K562 (cell line): Measurements from ENCODE around the gene TTC13. TPM values are rescaled to one million over a fixed set of nuclear protein-coding genes. Genes with fewer than 3 reads are reported as not detected.

Source experiments
- ATAC-seq: fragments of 200-7000 bp; cut with Tn5 transposase; 3 replicates; pipeline ENCODE4 v1.9.1; 2020; ENCODE audit warnings: moderate library complexity
- BruUV-seq: library from RNA; stranded (reverse); fragments of 400-500 nt; replicated peaks from 2 replicates; lab custom pipeline; 2021; lab: Mats Ljungman, UMichigan
- CTCF ChIA-PET: fragments of 300-600 bp; formaldehyde crosslinking; extraction: SDS; loops from one replicate; lab custom pipeline; 2021; ENCODE audit warnings: low intra/inter-chr PET ratio; lab: Yijun Ruan, JAX
- POLR2A ChIA-PET: fragments of 300-600, 350-650 bp; sonication (Branson Sonifier 250); formaldehyde crosslinking; extraction: SDS; loops from one replicate; lab custom pipeline; 2021; ENCODE audit warnings: antibody characterized with exemption, inconsistent platforms; lab: Yijun Ruan, JAX
- DNase-seq, 4 experiments: peaks; one replicate each; pipeline versions ENCODE4 v3.0.0 to v3.0.0-alpha.2; 2011 to 2018; ENCODE audit warnings: low spot score in 3 of 4, mixed read lengths in 3 of 4; ENCODE audit errors: extremely low read depth in 1 of 4
- FAIRE-seq: peaks from 2 replicates; lab custom pipeline; 2011; peaks lifted over from hg19 to GRCh38; lab: Jason Lieb, UNC
- H2AFZ ChIP-seq: 2 replicates; pipeline ENCODE4 v1.6.0; 2011; ENCODE audit warnings: low read depth, low read length, control low read depth, inconsistent platforms
- H3K27ac ChIP-seq: fragments of 200-600 bp; 3 replicates; pipeline ENCODE4 v1.8.0; 2011; ENCODE audit warnings: low read depth, mild to moderate bottlenecking, control low read depth, inconsistent platforms, low read length, moderate library complexity, mixed read lengths; ENCODE audit errors: extremely low read depth
- H3K27me3 ChIP-seq, 2 experiments: fragments of 300-600 bp in 1 of 2; 2 replicates in 1 of 2; 3 replicates in 1 of 2; pipeline versions ENCODE4 v1.6.0 to v1.8.0; 2011; ENCODE audit warnings: inconsistent platforms in 2 of 2, low read length in 2 of 2, mild to moderate bottlenecking in 1 of 2, mixed read lengths in 1 of 2, moderate library complexity in 1 of 2; ENCODE audit not compliant: control insufficient read depth in 2 of 2, insufficient read depth in 2 of 2
- H3K36me3 ChIP-seq: fragments of 300-600 bp; 3 replicates; pipeline ENCODE4 v1.8.0; 2011; ENCODE audit warnings: mild to moderate bottlenecking, low read length, inconsistent platforms; ENCODE audit not compliant: control insufficient read depth, insufficient read depth
- H3K4me1 ChIP-seq, 2 experiments: fragments of 200-600 bp in 1 of 2; replicated peaks in 1 of 2; 2 replicates in 1 of 2; 3 replicates in 1 of 2; pipeline versions ENCODE4 v1.5.1 to v1.8.0; 2011; ENCODE audit warnings: inconsistent platforms in 2 of 2, low read length in 2 of 2, mild to moderate bottlenecking in 1 of 2, mixed read lengths in 1 of 2, moderate library complexity in 1 of 2; ENCODE audit not compliant: control insufficient read depth in 2 of 2, insufficient read depth in 2 of 2
- H3K4me2 ChIP-seq: 2 replicates; pipeline ENCODE4 v1.6.1; 2011; ENCODE audit warnings: low read length, control low read depth, inconsistent platforms, mixed read lengths; ENCODE audit not compliant: insufficient read depth
- H3K4me3 ChIP-seq: fragments of 200-600 bp; sonication (generic), shearing (Covaris generic); 2 replicates; pipeline ENCODE4 v1.5.1; 2016; ENCODE audit warnings: control low read depth, inconsistent platforms
- H3K79me2 ChIP-seq: fragments of 200-600 bp; 3 replicates; pipeline ENCODE4 v1.8.0; 2011; ENCODE audit warnings: low read length, inconsistent platforms; ENCODE audit not compliant: control insufficient read depth, insufficient read depth
- H3K9ac ChIP-seq, 2 experiments: 2 replicates each; pipeline versions ENCODE4 v1.6.0 to v1.6.1; 2011; ENCODE audit warnings: low read depth in 2 of 2, low read length in 2 of 2, control low read depth in 1 of 2, inconsistent platforms in 1 of 2, mild to moderate bottlenecking in 1 of 2, mixed read lengths in 1 of 2; ENCODE audit not compliant: insufficient read depth in 1 of 2
- H3K9me1 ChIP-seq: one replicate; pipeline ENCODE4 v1.6.0; 2011; ENCODE audit warnings: inconsistent platforms, mild to moderate bottlenecking, low read length, moderate library complexity; ENCODE audit not compliant: control insufficient read depth, insufficient read depth
- H3K9me3 ChIP-seq: replicated peaks from 2 replicates; pipeline ENCODE4 v1.5.1; 2011; ENCODE audit warnings: low read depth, low read length, inconsistent platforms; ENCODE audit not compliant: control insufficient read depth, insufficient read depth
- H4K20me1 ChIP-seq: replicated peaks from 2 replicates; pipeline ENCODE4 v1.6.1; 2011; ENCODE audit warnings: low read length, inconsistent platforms, mixed read lengths; ENCODE audit not compliant: control insufficient read depth, insufficient read depth
- CBFA2T2 ChIP-seq: fragments of 450-650 bp; conservative IDR thresholded peaks from 2 replicates; pipeline ENCODE4 v1.6.1; 2017; ENCODE audit warnings: mild to moderate bottlenecking
- DACH1 ChIP-seq: fragments of 450-650 bp; IDR thresholded peaks from 2 replicates; pipeline ENCODE4 v1.6.1; 2018; ENCODE audit not compliant: partially characterized antibody
- ERF ChIP-seq: fragments of 450-650 bp; formaldehyde crosslinking; IDR thresholded peaks from 2 replicates; pipeline ENCODE4 v1.4.0; 2020; ENCODE audit warnings: mild to moderate bottlenecking, mixed read lengths
- HDAC8 ChIP-seq: fragments of 450-650 bp; IDR thresholded peaks from 2 replicates; pipeline ENCODE4 v1.6.1; 2016; ENCODE audit warnings: mild to moderate bottlenecking, missing genetic modification characterization, moderate library complexity, missing compliant biosample characterization
- ID3 ChIP-seq, 2 experiments: fragments of 250-450 bp in 1 of 2; fragments of 450-650 bp in 1 of 2; sonication (Bioruptor Pico) in 1 of 2; IDR thresholded peaks; 2 replicates each; pipeline versions ENCODE4 v1.6.1 to v1.8.0; 2016 to 2021; ENCODE audit warnings: mild to moderate bottlenecking in 2 of 2, moderate library complexity in 2 of 2, missing compliant biosample characterization in 1 of 2, missing genetic modification characterization in 1 of 2
- KLF1 ChIP-seq: fragments of 450-650 bp; IDR thresholded peaks from 2 replicates; pipeline ENCODE4 v1.6.1; 2016; ENCODE audit warnings: missing genetic modification characterization, missing compliant biosample characterization
- NCOA2 ChIP-seq, 2 experiments: fragments of 450-650 bp; IDR thresholded peaks; 2 replicates each; pipeline ENCODE4 v1.6.1; 2018; ENCODE audit warnings: mild to moderate bottlenecking in 2 of 2, moderate library complexity in 1 of 2; ENCODE audit not compliant: partially characterized antibody in 2 of 2
- PHB2 ChIP-seq: fragments of 450-650 bp; IDR thresholded peaks from 2 replicates; pipeline ENCODE4 v1.6.1; 2017; ENCODE audit warnings: low read depth
- POLR2H ChIP-seq: IDR thresholded peaks from 2 replicates; pipeline ENCODE4 v1.6.1; 2016; ENCODE audit warnings: missing genetic modification characterization, low read depth, mild to moderate bottlenecking, control low read depth, missing compliant biosample characterization, moderate library complexity
- RNF2 ChIP-seq: sonication (generic); IDR thresholded peaks from 2 replicates; pipeline ENCODE4 v1.6.1; 2016
- SLC30A9 ChIP-seq: fragments of 250-450 bp; sonication (Bioruptor Pico); IDR thresholded peaks from 2 replicates; pipeline ENCODE4 v1.8.0; 2022; ENCODE audit warnings: mild to moderate bottlenecking, moderate library complexity
- SMC3 ChIP-seq: conservative IDR thresholded peaks from 2 replicates; pipeline ENCODE4 v1.6.1; 2011; ENCODE audit warnings: low read depth, low read length, improper control_type of control experiment; ENCODE audit not compliant: insufficient read depth
- SREBF2 ChIP-seq: sonication (generic); formaldehyde crosslinking; IDR thresholded peaks from 2 replicates; pipeline ENCODE4 v1.4.0; 2020; ENCODE audit warnings: mild to moderate bottlenecking, missing genetic modification reagents
- ZBTB11 ChIP-seq, 3 experiments: fragments of 200-800 bp in 1 of 3; fragments of 250-450 bp in 1 of 3; fragments of 450-650 bp in 1 of 3; sonication (Bioruptor Pico) in 1 of 3; sonication (Bioruptor generic) in 1 of 3; formaldehyde crosslinking in 1 of 3; IDR thresholded peaks; 2 replicates each; pipeline versions ENCODE4 v1.6.1 to v1.8.0; 2016 to 2022; ENCODE audit warnings: mild to moderate bottlenecking in 2 of 3, missing genetic modification characterization in 2 of 3, missing compliant biosample characterization in 1 of 3, moderate library complexity in 1 of 3
- ZC3H8 ChIP-seq: fragments of 450-650 bp; IDR thresholded peaks from 2 replicates; pipeline ENCODE4 v1.6.1; 2017
- ZNF75A ChIP-seq: fragments of 450-650 bp; formaldehyde crosslinking; IDR thresholded peaks from 2 replicates; pipeline ENCODE4 v1.4.0; 2020; ENCODE audit warnings: mild to moderate bottlenecking
- WGBS: fragments of 100-300 bp; shearing (Covaris generic); methylation state at CpG from one replicate; pipeline ENCODE4 v1.1.6; 2016; ENCODE audit warnings: low coverage, mixed read lengths; ENCODE audit not compliant: insufficient coverage; ENCODE audit errors: missing lambda C conversion rate; 5-methylcytosine and 5-hydroxymethylcytosine counted together
- in situ Hi-C: fragments of 300-500 bp; cut with MboI; formaldehyde crosslinking; loops from 4 replicates; pipeline ENCODE4 v1.15.0; 2018; ENCODE audit warnings: inconsistent platforms, mixed read lengths
- intact Hi-C: fragments of 100-400 bp; cut with micrococcal nuclease; formaldehyde crosslinking; loops from 2 replicates; pipeline ENCODE4 v1.14.2; 2022
- polyA plus RNA-seq, 8 experiments: library from polyadenylated mRNA; depleted of rRNA in 4 of 8; stranded (reverse) in 5 of 8; unstranded in 3 of 8; fragments of >200 nt; fragmentation: Nextera tagmentation in 2 of 8; fragmentation: Illumina TruSeq in 1 of 8; extraction: Ambion mirVana in 2 of 8; extraction: Trizol in 1 of 8; gene quantifications; 2 replicates each; pipeline versions ENCODE4 v1.2.1 to v1.2.3, GENCODE V29; 2011 to 2014; ENCODE audit warnings: inconsistent platforms in 1 of 8, missing spikeins in 1 of 8
- total RNA-seq, 7 experiments: library from RNA; depleted of rRNA in 6 of 7; stranded (reverse); fragments of >200 nt in 6 of 7; fragmentation: Illumina TruSeq in 2 of 7; extraction: Trizol in 2 of 7; gene quantifications; 2 replicates each; pipeline versions ENCODE4 v1.2.1 to v1.2.3, GENCODE V29; 2011 to 2021; ENCODE audit warnings: low replicate concordance in 1 of 7
- TF ChIP-seq, protein P1 (sequence below): fragments of 200-400 bp; formaldehyde crosslinking; IDR thresholded peaks from 2 replicates; pipeline ENCODE4 v1.6.1; 2017; ENCODE audit warnings: mild to moderate bottlenecking, low read depth, low read length, moderate library complexity

The TTC13 gene
- total and polyA plus RNA-seq, 9 of the 15 experiments (the other 6 are each of a cell fraction or from before 2014, with no cell fraction given): 1.7 to 13.8 (median 9.6) TPM

DNA sequence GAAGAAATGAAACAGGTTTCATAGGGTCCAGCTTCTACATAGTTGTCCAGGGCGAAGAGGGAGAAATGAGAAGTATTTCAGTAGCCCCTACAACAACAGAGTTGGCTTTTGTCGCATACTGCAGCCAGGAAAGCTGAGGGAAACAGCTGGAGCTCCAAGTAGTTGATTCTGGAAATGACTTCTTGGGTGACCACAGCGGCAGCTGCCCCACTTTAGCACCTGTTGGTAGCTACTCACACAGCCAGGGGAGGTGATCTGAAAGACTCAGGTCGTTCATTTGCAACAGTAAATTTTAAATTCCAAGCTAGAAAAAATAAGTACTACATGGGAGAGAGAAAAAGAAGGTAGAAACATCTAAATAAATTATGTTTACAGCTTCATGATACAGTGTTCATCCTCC, 2.3 kb downstream of the TTC13 start:
- Histone ChIP-seq H2AFZ (no peak overlapping the region), H3K79me2 (peaks cover 47% of the 10 kb centered on the region), H3K9me3 (no peaks in the 10 kb centered on the region; the same call in 1 of the 2 replicates), H3K27ac (no peak overlapping the region), H3K4me3 (no peak overlapping the region), H3K4me2 (no peak overlapping the region), H3K36me3 (peaks cover 24% of the 10 kb centered on the region), H3K4me1 (peaks cover 17 to 21% of the 10 kb centered on the region in 2 experiments; a peak in 4 of 5 replicates), H4K20me1 (peaks cover 5% of the 10 kb centered on the region), H3K9ac (no peak overlapping the region), H3K9me1 (no peaks in the 10 kb centered on the region), H3K27me3 (no peaks in the 10 kb centered on the region)
- ChIA-PET POLR2A (interaction anchor here (0.9 to 2.7 kb wide), 3 partner anchors 10 to 63 kb away, joined by 3 to 9 read pairs (median 4); no protein-coding TSS in a partner anchor), CTCF (no interaction called here)
- intact Hi-C loops (loop anchor here (5.0 kb wide), 3 partner anchors 109 to 179 kb away; partner anchors contain the start of gene C1orf198), in situ Hi-C loops (no loop called here)
- WGBS: 63% methylated on average over 4 of the region's 4 CpGs
- ATAC-seq (no peak), DNase-seq (no peak), FAIRE-seq (no peak)
- BruUV-seq: no TSS peak
- TF ChIP-seq KLF1 (tag) (no peak), CBFA2T2 (no peak), ZBTB11 (CRISPR knock-in tag; IDR thresholded peaks at IDR 0.05) (no peak), HDAC8 (no peak), ERF (CRISPR knock-in tag) (no peak), SREBF2 (no peak), DACH1 (no peak), ZNF75A (CRISPR knock-in tag) (no peak), POLR2H (tag) (no peak), SMC3 (no peak), SLC30A9 (CRISPR knock-in tag) (no peak), ZC3H8 (no peak), ID3 (CRISPR knock-in tag; IDR thresholded peaks at IDR 0.05) (no peak), ID3 (tag; IDR thresholded peaks at IDR 0.05) (no peak), NCOA2 (IDR thresholded peaks at IDR 0.05; ENCODE audit: partially characterized antibody in 2 of 2) (no peak), RNF2 (no peak), PHB2 (no peak)
- TF ChIP-seq, protein P1, sequence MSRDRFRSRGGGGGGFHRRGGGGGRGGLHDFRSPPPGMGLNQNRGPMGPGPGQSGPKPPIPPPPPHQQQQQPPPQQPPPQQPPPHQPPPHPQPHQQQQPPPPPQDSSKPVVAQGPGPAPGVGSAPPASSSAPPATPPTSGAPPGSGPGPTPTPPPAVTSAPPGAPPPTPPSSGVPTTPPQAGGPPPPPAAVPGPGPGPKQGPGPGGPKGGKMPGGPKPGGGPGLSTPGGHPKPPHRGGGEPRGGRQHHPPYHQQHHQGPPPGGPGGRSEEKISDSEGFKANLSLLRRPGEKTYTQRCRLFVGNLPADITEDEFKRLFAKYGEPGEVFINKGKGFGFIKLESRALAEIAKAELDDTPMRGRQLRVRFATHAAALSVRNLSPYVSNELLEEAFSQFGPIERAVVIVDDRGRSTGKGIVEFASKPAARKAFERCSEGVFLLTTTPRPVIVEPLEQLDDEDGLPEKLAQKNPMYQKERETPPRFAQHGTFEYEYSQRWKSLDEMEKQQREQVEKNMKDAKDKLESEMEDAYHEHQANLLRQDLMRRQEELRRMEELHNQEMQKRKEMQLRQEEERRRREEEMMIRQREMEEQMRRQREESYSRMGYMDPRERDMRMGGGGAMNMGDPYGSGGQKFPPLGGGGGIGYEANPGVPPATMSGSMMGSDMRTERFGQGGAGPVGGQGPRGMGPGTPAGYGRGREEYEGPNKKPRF: no peak
